Stimulated activated CD4-positive, alpha-beta T cell treated with anti-CD3 and anti-CD28 coated beads, Interleukin-1b, Interleukin-23, amount 100 ng/mL, for 48 hours (primary cell): ENCODE results near the gene STK11IP.

Experiments
- DNase-seq: peaks from one replicate; pipeline ENCODE4 v3.0.0-alpha.2; 2020

The STK11IP gene, protein sequence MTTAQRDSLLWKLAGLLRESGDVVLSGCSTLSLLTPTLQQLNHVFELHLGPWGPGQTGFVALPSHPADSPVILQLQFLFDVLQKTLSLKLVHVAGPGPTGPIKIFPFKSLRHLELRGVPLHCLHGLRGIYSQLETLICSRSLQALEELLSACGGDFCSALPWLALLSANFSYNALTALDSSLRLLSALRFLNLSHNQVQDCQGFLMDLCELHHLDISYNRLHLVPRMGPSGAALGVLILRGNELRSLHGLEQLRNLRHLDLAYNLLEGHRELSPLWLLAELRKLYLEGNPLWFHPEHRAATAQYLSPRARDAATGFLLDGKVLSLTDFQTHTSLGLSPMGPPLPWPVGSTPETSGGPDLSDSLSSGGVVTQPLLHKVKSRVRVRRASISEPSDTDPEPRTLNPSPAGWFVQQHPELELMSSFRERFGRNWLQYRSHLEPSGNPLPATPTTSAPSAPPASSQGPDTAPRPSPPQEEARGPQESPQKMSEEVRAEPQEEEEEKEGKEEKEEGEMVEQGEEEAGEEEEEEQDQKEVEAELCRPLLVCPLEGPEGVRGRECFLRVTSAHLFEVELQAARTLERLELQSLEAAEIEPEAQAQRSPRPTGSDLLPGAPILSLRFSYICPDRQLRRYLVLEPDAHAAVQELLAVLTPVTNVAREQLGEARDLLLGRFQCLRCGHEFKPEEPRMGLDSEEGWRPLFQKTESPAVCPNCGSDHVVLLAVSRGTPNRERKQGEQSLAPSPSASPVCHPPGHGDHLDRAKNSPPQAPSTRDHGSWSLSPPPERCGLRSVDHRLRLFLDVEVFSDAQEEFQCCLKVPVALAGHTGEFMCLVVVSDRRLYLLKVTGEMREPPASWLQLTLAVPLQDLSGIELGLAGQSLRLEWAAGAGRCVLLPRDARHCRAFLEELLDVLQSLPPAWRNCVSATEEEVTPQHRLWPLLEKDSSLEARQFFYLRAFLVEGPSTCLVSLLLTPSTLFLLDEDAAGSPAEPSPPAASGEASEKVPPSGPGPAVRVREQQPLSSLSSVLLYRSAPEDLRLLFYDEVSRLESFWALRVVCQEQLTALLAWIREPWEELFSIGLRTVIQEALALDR

DNA sequence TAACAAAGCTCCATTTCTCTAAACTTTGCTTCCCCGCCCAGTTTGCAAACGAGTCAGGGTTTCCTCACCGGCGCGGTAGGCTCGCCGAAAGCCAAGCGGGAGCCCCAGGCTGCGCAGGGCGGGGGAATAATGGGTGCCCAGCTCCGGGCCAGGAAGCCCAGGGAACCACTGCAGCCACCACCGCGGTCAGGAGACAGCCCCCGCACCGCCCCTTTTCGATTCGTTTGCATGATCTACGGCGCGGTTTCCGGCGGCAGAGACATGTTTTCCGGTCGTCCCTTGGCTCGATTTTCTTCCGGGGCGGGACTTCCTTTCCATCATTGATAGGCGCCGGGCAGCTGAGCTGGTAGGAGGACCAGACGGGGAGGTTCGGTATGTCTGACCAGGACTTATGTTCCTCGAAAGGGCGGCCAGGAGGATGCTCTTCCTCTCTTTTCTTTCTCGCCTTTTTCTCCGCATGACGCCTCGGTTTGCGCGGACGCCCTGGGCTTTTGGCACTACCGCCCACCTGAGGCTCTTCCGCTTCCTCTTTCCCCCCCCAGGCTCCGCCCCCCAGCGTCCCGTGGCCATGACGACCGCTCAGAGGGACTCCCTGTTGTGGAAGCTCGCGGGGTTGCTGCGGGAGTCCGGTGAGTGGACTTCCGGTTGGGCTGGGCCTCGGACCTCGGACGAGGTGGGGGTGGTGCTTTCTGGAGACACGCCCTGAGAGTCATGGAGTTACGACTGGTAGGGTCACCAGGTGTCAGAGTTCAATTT lies at the start of gene STK11IP:
Gene STK11IP, plus strand, starts transcription at position 306 of the 756 bp plus-strand sequence. Its CDS starts 263 bp downstream, at position 569.
- peak; percentile 89 for DNase-seq

DNA sequence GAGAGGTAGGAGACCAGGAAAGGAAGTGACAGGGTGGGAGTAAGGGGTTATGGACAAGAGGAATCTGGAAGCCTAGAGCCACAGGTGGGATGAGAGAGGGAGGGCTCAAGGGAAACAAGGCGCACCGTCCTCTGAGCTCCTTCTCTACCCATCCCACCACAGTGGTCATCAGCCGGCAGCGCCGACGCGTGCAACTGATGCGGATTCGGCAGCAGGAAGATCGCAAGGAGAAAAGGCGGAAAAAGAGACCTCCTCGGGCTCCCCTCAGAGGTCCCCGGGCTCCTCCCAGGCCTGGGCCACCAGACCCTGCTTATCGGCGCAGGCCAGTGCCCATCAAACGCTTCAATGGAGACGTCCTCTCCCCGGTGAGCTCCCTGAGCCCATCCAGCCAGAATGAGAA lies 48.7 kb upstream of the STK11IP start:
- DNase-seq, result no peak

DNA sequence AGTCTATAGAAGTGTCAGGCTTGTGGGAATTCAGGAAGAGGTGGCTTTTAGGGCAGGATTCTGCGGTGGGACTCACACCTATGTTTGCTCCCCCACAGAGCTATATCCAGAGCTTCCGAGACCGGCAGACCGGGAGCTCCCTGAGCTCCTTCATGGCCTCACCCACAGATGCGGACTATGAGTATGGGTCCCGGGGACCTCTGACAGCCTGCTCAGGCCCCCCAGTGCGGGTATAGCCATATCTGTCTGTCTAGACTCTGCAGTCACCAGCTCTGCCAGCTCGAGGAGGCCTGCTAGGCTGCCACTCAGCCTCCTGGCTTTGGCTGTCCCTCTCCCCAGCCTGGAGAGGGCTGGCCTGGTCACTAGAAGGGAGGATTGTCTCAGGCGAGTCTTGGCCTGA lies 48.0 kb upstream of the STK11IP start:
- no peak for DNase-seq

DNA sequence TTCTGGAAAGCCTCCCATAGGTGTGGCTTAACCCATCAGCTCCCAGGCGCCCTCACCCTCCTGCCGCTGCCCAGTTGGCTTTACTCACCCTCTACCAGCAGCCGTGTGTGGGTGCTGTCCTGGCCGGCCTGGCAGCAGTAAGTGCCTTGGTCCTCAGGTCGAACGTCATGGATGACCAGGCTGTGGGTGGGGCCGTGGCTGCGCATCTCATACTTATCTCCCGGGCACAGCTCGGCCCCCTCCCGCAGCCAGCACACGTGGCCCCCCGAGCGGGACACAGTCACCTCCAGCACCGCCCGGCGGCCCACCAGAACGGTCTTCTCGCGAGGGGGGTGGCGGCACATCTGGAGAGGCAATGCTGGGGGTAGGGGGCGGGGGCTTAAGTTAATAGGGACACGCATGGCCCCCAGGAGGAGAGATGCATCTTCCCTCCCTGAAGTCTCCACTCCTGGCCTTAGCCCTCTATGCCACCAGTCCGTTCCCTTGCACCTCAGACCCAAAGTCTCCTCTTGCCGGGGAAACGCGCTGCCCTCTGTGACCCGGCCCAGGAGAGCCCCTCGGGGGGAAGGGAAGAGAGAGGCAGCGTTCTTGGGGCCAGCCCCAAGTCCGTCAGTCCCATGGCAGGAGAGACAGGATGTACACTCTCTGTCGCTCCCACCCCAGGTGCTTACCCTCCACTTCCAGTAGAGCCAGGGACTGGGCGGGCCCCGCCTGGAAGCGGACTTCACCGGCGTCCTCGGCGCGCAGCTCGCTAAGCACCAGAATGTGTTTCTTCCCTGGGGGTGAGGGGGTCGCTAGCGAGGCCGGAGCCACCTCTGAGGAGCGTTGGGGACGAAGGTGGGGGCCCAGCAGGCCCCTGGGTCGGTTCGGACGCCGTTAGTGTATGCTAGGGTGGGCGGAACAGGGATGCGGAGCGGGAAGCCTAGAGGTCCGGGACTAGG lies 45.9 kb upstream of the STK11IP start:
- no peak for DNase-seq

DNA sequence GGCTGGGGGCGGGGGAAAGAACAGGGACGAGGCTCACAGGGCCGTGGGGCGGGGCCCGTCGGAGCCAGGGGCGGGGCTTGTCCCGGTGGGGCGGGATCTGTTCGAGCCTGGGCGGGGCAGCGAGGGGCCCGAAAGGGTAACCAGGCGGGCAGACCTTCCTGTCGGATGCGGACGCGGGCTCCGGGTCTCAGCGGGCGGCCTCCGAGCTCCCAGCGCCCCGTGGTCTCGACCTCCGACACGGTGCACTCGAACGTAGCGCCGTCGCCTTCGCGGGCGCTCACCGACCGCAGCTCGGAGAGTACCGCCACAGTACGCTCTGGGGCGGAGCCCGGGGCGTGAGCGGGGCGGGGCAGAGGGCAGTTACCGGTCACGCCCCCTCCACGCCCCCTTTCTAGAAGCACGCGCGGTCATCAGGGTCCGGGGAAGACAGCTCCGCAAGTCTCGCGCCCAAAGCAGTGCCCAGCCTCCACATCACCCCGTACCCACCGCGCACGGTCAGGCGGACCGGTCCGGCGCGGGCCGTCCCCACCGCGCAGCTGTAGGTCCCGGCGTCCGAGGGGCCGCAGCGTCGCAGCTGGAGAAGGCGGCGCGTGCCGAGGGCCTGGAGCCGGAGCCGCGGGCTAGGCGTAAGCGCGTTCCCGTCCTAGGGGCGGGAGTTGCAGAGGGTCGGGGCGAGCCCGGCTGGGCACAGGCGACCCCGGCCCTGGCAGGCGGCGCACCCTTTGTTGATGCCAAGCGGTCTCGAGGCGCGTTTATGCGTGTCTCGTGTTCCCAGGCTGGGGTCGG lies 45.1 kb upstream of the STK11IP start:
- DNase-seq, result peak; percentile 77

DNA sequence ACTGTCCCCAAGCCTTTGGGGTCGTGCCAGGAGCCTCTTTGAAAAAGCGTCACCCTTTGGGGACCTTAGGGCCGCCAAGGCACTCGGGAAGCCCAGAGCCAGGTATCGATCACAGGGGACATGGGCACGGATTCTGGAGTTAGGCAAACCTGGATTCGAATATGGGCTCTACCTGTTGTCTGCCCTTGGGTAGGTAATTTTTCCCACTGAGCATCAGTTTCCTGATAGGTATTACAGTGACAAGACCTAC lies 44.6 kb upstream of the STK11IP start:
- no peak for DNase-seq

DNA sequence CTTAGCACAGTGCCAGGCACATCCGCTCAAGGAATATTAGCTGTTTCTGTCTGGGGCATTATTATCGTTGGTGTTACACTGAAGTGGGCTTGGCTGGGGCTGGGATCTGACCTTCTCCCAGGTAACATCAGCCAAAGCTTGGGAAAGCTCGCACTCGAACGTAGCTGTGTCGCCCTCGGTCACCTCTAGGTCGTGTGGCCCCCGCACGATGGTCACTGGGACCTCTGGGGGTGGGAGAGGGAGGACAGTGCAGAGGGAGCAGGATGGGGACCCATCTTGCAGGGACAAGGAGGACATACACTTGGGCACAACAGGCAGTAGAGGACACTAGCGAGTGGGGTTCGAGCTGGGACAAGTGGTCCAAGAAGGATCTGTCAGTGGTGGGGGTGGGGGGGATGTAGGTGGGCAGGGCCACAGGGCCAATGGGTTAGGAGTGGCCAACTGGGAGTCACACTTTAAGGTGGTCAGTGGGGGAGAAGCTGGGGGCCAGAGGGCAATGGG lies 44.1 kb upstream of the STK11IP start:
- no peak for DNase-seq

DNA sequence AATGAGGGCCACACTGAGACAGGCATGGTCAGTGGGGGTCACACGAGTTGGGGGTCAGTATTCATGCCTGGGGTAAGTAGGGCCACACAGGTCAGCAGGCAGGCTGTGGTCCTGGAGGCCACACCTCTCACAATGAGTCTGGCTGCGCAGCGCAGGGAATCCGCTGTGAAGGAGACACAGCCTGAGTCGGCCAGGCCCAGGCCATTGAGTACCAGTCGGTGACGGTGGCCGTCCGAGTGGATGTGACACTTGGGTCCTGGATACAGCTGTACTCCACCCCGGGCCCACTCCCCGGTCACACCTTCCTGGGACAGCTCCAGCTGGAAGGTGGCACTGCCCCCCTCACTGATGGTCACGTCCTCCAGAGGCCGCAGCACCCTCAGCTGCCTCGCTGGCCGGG lies 43.3 kb upstream of the STK11IP start:
- no peak for DNase-seq

DNA sequence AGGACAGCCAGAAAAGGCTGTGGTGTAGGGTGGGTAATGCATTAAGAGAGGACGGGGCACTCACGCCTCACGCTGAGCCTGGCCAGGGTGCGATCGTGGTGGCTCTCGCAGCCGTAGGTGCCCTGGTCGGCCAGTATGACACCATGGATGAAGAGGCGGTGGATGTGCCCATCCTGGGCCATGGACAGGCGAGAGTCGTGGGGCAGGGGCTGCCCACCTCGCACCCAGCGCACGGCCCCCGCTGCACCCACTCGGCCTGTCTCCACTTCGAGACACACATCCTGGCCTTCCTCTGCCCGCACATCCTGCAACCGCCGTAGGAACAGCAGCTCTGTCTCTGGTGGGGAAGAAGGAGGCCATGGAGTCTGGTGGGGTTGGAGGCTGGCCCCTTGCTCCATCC lies 41.7 kb upstream of the STK11IP start:
- DNase-seq, result no peak

DNA sequence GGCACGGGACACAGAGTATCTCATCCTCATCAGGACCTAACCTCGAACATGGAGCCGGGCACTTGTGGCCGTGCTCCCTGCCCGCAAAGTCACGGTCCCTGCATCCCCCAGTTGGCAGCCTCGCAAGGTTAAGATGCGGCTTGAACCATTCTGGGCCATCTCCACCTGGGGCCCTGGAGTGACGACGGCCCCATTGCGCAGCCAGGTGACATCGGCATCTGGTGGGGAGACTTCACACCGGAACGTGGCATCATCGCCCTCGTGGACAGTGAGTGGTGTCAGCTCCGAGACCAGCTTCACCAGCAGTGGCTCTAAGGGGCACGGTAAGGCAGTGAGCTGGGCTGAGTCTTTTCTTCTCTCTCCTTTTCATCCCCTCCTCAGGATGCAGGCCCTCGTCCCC lies 41.2 kb upstream of the STK11IP start:
- DNase-seq, result no peak

DNA sequence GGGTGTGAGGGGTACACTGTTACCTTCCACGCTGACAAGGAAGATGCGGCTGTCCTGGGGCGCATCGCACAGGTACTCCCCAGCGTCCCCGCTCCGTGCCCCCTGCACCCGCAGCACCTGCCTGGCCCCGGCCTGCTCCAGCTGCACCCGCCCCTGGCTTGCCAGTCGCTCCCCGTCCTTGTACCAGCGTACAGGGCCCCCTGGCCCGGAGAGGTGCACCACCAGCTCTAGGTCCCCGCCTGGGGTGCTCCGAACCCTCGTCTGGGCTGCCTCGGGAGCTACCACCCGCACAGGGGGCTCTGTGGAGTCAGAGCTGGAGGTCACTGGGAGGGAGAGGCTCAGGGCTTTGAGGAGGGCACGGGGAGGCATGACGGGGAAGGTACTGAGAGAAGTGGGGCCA lies 40.3 kb upstream of the STK11IP start:
- no peak for DNase-seq

DNA sequence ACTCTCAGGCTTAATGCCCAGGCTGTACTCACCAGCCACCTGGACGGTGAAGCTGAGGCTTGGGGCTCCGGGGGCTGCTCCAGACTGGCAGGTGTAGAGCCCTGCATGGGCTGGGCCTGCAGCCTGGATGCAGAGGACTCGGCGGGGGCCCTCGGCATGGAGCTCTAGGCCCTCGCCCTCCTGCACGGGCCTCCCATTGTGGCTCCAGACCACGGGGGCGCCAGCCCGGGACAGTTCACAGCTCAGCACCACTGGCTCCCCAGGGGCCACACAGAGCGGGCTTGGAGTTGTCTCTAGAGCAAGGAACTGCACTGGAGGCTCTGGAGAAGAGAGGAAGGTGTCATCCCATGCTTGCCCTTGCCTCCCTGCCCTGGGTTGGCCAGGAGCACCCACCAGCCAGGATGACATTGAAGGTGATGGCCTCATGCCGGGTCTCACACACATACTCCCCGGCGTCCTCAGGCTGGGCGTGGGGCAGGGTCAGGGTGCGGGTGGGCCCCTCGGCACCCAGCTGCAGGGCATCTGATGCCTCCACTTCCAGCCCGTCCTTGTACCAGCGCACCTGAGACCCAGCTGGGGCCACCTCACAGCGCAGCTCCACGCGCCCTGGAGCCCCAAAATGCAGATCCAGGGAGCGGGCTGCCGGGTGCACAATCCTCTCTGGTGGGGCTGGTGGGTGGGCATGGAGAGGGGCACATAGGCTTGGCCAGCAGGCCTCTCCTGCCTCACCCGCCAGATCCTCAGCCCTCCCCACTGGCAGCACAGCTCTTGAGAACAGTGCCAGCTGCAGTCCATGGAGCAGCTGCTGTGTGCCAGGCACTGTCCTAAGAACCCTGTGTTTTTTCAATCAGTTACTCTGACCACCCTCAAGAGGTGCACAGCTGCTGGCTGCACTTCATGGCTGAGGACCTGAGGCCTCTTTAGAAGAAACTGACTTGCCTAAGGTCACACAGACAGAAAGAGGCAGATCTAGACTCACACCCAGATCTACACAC lies 39.6 kb upstream of the STK11IP start:
- no peak for DNase-seq

DNA sequence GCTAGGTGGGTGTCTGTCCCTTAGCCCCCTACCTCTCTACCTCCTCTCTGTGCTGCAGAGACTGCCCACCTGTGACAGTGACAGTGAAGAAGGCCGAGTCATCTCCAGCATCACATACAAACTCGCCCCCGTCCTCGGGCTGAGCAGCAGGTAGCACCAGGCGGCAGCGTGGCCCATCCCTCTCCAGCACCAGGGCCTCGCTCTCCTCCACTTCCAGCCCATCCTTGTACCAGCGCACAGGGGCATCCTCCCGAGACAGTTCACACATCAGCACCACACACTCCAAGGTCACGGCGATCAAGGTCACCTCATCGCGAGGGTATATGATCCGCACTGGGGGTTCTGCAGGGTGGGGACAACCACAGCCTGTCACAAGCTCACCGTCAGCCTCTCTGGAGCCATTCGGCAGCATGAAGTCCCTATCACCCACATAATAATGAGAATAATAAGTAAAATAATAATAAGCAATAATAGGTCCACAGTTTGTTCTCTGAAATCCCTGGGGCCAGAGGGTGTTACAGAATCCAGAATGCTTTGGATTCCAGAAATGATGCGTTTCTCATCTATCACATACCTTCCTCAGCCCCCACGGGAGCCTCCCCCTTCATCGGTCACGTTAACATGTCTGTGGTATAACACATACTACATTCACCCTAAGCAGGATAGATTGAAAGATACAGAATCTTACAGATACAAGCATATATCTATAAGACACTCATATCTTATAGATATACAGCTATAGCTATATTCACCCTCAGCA lies 38.3 kb upstream of the STK11IP start:
- no peak for DNase-seq

DNA sequence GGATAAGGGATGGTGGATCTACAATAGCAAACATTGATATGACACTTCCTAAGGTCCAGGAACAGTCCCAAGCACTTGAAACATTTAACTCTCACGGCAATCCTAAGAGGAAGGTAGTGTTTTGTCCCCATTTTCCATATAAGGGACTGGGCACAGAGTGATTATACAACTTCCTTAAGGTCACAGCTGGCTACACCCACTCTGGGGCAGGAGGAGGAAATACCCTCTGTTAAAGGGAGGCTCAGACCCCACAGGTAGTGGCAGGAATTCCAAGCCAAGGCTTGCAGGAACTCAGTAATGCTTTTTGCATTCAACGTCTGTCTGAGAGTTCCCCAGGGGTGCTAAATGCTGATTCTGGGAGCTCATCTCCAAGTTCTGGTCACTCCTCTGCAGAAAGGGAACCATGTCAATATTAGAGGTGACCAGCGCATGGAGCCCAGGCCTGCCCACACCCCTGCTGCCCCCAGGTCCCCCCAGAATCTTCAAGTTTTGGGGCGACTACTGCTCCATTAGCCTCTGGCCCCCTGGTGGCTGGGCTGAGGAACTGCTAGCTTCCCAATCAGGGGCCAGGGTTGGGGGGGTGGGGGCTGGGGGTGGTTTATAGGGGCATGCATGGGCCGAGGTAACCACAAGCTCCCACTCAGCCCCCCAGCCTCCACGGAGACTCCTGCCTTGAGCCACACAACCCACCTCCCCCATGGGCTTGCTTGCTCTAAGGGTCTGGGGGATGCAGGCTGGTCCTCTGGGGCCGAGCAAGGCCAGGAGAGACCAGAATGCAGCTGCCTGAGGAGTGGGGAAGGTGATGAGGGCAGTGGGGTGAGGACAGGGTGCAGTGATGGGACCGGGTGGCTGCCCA lies 37.4 kb upstream of the STK11IP start:
- DNase-seq, result no peak

DNA sequence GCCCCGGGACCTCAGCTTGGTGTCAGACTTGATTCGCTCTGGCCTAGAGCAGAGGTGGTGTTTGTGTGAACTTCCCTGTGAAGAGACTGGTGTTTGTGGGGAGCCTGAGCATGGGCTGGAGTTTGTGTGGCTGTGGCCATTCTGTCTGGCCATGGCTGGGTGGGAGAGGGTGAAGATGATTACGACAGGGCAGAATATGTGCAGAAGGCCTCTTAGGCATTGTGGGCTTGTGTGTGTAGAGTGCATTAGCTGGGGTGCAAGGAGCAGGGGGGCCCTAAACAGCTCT lies 36.8 kb upstream of the STK11IP start:
- DNase-seq, result no peak

DNA sequence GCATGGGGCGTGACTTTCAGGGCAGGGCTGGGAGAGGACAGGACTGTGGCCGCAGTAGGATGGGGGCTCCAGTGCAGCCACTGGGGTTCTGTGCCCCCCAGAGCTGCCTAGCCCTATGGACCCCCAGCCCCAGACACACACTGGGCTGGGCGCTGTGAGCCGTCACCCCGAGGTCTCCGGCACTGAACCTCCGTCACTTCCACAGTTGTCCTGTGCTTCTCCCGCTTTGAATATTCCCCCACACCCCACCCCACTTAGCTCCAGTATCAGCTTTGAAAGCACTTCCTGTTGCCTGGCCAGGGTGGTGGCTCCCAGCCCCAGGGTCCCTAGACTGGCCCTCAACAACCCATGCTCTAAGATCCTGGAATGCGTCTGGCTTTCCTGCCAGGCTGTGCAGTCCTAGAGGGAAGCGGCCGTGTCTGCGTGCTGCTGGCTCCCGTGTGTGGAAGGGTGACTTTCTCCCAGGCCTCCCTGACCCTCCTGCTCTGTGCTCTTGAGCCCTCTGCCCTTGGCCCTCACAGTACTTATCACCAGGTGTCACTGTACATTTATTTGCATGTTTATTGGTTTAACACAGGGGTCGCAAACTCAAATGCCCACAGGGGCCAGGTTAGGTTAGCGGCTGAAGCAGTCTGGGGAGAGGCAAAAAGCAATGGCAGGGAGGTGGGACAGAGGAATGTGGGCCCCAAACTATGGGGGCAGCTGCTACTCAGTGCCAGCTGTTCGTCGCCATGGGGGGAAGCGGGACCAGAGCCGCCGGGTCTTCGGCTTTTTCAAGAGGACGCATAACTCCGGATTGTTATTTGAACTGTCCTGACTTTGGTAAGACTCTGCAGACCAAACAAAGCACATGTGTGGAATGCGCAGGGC lies 36.2 kb upstream of the STK11IP start:
- no peak for DNase-seq
